ENCODE data around the gene CASZ1. TPM values are rescaled to one million over a fixed set of nuclear protein-coding genes. Genes with fewer than 3 reads are reported as not detected.
A peak's percentile ranks its signal among the peaks of the same experiment; 100 is the strongest.

CASZ1 gene, protein sequence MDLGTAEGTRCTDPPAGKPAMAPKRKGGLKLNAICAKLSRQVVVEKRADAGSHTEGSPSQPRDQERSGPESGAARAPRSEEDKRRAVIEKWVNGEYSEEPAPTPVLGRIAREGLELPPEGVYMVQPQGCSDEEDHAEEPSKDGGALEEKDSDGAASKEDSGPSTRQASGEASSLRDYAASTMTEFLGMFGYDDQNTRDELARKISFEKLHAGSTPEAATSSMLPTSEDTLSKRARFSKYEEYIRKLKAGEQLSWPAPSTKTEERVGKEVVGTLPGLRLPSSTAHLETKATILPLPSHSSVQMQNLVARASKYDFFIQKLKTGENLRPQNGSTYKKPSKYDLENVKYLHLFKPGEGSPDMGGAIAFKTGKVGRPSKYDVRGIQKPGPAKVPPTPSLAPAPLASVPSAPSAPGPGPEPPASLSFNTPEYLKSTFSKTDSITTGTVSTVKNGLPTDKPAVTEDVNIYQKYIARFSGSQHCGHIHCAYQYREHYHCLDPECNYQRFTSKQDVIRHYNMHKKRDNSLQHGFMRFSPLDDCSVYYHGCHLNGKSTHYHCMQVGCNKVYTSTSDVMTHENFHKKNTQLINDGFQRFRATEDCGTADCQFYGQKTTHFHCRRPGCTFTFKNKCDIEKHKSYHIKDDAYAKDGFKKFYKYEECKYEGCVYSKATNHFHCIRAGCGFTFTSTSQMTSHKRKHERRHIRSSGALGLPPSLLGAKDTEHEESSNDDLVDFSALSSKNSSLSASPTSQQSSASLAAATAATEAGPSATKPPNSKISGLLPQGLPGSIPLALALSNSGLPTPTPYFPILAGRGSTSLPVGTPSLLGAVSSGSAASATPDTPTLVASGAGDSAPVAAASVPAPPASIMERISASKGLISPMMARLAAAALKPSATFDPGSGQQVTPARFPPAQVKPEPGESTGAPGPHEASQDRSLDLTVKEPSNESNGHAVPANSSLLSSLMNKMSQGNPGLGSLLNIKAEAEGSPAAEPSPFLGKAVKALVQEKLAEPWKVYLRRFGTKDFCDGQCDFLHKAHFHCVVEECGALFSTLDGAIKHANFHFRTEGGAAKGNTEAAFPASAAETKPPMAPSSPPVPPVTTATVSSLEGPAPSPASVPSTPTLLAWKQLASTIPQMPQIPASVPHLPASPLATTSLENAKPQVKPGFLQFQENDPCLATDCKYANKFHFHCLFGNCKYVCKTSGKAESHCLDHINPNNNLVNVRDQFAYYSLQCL (N-terminal part only)
- 10 to 100 TPM; 90.9 to 96.9 TPM for total RNA-seq

DNA sequence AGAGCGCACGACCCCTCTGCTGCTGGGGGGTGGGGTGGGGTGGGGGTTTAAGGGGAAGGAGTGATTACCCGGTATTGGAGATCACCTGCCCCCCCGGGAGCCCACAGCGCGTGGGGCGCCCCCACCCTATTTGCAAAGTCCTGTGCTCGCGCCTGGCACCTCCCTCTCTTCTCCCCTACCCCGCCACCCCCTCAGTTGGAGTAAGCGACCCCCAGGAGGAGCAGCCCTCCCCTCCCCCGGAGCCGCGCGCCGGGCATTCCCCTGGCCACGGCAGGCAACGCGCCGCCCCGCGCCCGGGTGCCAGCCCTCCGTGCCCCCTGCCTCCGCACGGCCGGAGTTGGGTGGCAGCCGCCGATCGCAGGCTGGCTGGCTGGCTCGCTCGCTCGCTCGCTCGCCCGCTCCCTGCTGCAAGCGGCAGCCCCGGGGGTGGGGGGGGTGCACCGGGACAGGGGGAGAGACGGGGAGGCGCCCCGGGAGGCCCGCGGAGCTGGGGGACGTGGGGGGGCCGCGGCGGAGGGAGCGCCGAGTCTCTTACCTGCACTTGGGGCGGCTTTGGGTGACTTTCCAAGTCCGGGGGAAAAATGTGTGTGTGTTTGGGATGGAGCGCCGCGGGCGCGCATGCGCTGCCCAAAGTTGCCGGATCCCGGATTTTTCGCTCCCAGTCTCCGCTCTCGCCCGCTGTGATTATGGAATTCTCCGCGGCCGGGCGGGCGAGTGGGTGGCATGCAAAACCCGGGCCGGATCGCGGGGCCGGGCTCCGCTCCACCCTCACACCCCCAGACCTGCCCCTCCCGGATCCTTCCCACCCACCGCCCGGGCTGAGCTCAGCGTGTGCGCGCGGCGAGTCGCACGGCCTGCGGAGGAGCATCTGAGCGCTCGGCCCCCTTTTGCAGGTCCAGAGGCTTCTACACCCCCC lies at the start of gene CASZ1:
CASZ1 (minus strand) TSS at position 618 of the 916 bp plus-strand sequence. CDS start 102,757 bp downstream, outside the sequence.
- no peaks in the 10 kb centered on the region for H3K27me3 ChIP-seq (replicated peaks; ENCODE audit: insufficient read depth)
- no peaks in the 10 kb centered on the region for H3K36me3 ChIP-seq
- 2% methylated on average over 59 of the region's 88 CpGs for WGBS
- peak within 1 kb of the TSS; percentile 68 to 85 for H3K4me3 ChIP-seq
- TF ChIP-seq POLR2A (IDR thresholded peaks at IDR 0.05), result peak; percentile 85
- peak; percentile 95 for TF ChIP-seq POLR2AphosphoS5 (IDR thresholded peaks at IDR 0.05)
- TF ChIP-seq, protein P1, sequence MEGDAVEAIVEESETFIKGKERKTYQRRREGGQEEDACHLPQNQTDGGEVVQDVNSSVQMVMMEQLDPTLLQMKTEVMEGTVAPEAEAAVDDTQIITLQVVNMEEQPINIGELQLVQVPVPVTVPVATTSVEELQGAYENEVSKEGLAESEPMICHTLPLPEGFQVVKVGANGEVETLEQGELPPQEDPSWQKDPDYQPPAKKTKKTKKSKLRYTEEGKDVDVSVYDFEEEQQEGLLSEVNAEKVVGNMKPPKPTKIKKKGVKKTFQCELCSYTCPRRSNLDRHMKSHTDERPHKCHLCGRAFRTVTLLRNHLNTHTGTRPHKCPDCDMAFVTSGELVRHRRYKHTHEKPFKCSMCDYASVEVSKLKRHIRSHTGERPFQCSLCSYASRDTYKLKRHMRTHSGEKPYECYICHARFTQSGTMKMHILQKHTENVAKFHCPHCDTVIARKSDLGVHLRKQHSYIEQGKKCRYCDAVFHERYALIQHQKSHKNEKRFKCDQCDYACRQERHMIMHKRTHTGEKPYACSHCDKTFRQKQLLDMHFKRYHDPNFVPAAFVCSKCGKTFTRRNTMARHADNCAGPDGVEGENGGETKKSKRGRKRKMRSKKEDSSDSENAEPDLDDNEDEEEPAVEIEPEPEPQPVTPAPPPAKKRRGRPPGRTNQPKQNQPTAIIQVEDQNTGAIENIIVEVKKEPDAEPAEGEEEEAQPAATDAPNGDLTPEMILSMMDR (IDR thresholded peaks at IDR 0.05), result peak in 2 of 4 experiments; percentile 22 to 40
- peak; percentile 89 for DNase-seq (ENCODE audit: low spot score)
- peak within 1 kb of the TSS; percentile 92 to 96 for H3K27ac ChIP-seq
- intact Hi-C loops (cut with DNase I), result loop anchor here (2.0 kb wide), 1 partner anchor 71 kb away; no protein-coding TSS in a partner anchor
- H3K9me3 ChIP-seq, result no peaks in the 10 kb centered on the region
- peaks cover 7% of the 10 kb centered on the region for H3K4me1 ChIP-seq (replicated peaks)

DNA sequence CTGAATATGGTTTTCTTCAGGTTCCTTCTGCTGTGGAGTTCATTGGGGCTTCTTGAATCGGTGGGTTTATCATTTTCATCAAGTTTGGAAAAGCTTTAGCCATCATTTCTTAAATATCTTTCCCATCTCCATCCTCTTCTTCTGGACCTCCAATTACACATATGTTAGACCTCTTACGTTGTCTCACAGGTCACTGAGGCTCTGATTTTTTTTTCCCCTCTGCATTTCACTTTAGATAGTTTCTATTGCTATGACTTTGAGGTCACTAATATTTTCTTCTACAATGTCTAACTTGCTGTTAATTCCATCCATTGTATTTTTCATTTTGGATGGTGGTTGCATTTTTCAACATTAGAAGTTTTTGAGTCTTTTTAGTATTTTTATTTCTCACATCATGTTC lies 47.3 kb upstream of the CASZ1 start:
- intact Hi-C loops (cut with DNase I), result no loop called here
- Histone ChIP-seq H3K4me3 (no peak overlapping the region), H3K36me3 (no peaks in the 10 kb centered on the region), H3K4me1 (replicated peaks) (no peaks in the 10 kb centered on the region), H3K9me3 (no peaks in the 10 kb centered on the region), H3K27ac (no peak overlapping the region), H3K27me3 (replicated peaks; ENCODE audit: insufficient read depth) (no peaks in the 10 kb centered on the region)
- TF ChIP-seq POLR2AphosphoS5 (IDR thresholded peaks at IDR 0.05) (no peak), POLR2A (IDR thresholded peaks at IDR 0.05) (no peak)
- TF ChIP-seq, protein P1 (IDR thresholded peaks at IDR 0.05), result no peak
- 94% methylated on average over 2 of the region's 2 CpGs for WGBS
- DNase-seq (ENCODE audit: low spot score), result no peak

DNA sequence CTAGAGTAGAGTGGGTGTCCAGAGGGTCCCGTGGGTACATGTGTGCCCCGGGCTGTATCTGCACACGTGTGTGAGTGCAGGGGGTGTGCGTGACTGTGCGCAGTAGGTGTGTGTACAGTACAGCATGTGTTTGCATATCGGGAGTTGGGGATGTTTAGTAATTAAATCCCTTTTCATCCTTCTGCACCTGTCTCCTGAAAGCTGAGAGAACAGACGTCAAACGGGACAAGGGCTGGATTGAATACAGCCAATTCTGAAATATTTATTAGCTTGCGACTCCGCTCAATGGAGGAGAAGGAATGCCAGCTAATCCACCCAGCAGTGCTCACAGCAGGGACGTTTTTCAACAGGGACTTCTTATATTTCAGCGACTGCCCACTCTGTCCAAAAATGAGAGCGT lies 44.7 kb upstream of the CASZ1 start:
- Histone ChIP-seq H3K9me3 (no peaks in the 10 kb centered on the region), H3K27me3 (replicated peaks; ENCODE audit: insufficient read depth) (no peaks in the 10 kb centered on the region), H3K36me3 (no peaks in the 10 kb centered on the region), H3K27ac (no peak overlapping the region), H3K4me1 (replicated peaks) (no peaks in the 10 kb centered on the region), H3K4me3 (no peak overlapping the region)
- WGBS, result 36% methylated on average over 13 of the region's 13 CpGs
- TF ChIP-seq POLR2AphosphoS5 (IDR thresholded peaks at IDR 0.05), result no peak
- TF ChIP-seq, protein P1 (IDR thresholded peaks at IDR 0.05), result no peak
- no peak for TF ChIP-seq POLR2A (IDR thresholded peaks at IDR 0.05)
- DNase-seq (ENCODE audit: low spot score), result no peak
- intact Hi-C loops (cut with DNase I), result no loop called here

DNA sequence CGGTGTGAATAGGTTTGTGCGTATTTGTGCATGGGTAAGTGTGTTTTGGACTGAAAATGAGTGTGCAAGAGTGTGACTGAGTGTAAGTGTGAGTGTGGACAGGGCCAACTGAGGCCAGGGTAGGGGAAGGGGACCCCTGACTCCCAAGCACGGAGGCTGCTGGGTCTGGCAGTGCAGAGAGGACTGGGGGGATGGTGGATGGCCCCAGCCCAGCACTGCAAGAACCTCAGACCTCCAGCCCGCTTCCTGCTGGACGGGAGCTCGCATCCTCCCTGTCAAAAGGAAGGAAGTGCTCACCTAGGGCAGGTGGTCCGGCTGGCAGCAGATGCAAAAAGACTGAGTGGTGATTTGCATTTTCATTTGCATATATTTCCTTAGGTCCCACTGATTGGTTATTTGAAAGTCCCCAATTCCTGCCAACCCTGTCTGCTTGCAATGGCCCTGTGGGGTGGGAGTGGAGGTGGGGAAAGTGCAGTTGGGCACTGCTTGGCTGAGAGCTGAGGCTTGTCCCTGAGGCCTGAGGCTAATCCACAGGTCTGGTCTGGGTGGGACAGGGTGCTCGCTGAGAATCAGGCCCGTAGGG lies 42.8 kb upstream of the CASZ1 start:
- Histone ChIP-seq H3K36me3 (no peaks in the 10 kb centered on the region), H3K27me3 (replicated peaks; ENCODE audit: insufficient read depth) (no peaks in the 10 kb centered on the region), H3K27ac (no peak overlapping the region), H3K9me3 (no peaks in the 10 kb centered on the region), H3K4me3 (no peak overlapping the region), H3K4me1 (replicated peaks) (peaks cover 2% of the 10 kb centered on the region)
- no peak for DNase-seq (ENCODE audit: low spot score)
- intact Hi-C loops (cut with DNase I), result no loop called here
- no peak for TF ChIP-seq POLR2AphosphoS5 (IDR thresholded peaks at IDR 0.05)
- TF ChIP-seq, protein P1 (IDR thresholded peaks at IDR 0.05), result no peak
- no peak for TF ChIP-seq POLR2A (IDR thresholded peaks at IDR 0.05)
- WGBS, result 79% methylated on average over 9 of the region's 9 CpGs
